Measurements from ENCODE around the gene TBX4.

DNA sequence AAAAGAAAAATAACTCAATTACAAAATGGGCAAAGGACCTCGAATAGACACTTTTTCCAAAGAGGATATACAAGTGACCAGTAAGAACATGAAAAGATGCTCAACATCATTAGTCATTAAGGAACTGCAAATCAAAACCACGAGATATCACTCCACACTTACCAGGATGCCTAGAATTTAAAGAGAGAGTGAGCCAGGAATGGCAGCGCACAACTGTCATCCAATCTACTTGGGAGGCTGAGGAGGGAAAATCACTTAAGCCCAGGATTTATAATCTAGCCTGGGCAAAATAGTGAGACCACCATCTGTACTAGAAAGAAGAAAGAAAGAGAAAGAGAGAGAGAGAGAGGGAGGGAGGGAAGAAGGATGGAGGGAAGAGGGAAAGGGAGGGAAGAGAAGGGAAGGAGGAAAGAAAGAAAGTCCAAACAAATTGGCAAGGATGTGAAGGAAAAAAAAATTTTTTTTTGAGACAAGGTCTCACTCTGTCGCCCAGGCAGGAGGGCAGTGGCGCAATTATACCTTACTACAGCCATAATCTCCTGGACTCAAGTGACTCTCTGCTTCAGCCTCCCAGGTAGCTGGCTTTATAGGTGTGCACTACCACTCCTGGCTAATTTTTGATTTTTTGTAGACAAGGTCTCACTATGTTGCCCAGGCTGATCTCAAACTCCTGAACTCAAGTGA, 30.0 kb upstream of the TBX4 start:
- TF ChIP-seq, protein P1, sequence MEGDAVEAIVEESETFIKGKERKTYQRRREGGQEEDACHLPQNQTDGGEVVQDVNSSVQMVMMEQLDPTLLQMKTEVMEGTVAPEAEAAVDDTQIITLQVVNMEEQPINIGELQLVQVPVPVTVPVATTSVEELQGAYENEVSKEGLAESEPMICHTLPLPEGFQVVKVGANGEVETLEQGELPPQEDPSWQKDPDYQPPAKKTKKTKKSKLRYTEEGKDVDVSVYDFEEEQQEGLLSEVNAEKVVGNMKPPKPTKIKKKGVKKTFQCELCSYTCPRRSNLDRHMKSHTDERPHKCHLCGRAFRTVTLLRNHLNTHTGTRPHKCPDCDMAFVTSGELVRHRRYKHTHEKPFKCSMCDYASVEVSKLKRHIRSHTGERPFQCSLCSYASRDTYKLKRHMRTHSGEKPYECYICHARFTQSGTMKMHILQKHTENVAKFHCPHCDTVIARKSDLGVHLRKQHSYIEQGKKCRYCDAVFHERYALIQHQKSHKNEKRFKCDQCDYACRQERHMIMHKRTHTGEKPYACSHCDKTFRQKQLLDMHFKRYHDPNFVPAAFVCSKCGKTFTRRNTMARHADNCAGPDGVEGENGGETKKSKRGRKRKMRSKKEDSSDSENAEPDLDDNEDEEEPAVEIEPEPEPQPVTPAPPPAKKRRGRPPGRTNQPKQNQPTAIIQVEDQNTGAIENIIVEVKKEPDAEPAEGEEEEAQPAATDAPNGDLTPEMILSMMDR (conservative IDR thresholded peaks at IDR 0.05; ENCODE audit: low read length): no peak
- TF ChIP-seq EZH2phosphoT487 (IDR thresholded peaks at IDR 0.05; ENCODE audit: borderline replicate concordance): no peak
